ENCODE data around the gene TPST2.
A peak's percentile ranks its signal among the peaks of the same experiment; 100 is the strongest.
"Not testable (repeated sequence)": the region's sequence is repeated elsewhere in the genome, so short reads cannot be mapped to it uniquely, and the experiment has no call there.

The TPST2 gene

DNA sequence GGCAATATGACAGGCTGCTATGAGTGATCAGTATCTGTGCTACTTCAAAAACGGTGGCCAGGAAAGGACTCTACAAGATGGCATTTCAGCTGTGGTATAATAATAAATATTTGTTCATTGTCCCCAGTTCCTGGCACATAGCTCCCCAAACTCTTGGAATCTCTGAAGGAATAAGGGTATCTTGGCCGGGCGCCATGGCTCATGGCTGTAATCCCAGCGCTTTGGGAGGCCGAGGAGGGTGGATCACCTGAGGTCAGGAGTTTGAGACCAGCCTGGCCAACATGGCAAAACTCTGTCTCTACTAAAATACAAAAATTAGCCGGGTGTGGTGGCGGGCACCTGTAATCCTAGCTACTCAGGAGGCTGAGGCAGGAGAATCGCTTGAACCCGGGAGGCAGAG is 61.4 kb downstream of the TPST2 start:
- not testable (repeated sequence) for DNase-seq

DNA sequence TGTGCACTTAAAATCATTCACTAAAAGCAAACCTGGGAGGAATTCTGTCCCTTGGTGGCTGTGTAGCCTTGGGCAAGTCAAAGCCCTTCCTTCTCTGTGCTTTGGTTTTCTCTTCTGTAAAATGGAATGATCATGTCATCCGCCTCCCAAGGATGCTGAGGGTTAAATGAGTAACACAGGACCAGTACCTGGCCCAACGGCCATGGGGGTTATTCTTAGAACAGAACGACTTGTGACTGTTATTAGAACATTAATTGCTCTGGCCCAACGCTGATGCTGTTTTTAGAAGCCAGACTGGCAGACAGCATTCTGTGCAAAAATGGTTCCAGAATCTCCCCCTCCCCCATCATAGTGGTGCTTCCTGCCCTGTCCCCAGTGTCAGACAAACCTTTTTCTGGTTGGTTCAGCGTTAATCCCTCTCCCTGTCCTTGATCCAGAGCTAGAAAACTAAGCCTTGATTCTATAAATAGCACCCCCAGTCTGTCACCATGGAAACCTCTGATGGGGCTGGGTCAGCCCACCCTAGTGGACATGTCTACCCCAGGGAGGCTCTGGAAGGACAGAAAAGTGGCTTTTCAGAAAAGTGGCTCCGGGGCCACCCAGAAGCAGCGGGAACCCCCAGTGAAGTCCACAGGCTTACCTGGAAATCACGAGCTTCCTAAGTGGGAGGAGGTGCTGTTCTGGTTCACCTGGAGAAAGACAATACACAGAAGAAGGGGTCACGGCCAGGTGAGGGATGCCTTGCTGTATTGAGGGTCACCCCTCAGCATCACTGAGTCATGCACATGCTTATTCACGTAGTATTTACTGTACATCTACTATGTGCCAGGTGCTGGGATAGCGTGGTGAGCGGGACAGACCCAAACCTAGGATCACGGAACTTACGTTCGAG is 62.1 kb downstream of the TPST2 start:
- DNase-seq = no peak

DNA sequence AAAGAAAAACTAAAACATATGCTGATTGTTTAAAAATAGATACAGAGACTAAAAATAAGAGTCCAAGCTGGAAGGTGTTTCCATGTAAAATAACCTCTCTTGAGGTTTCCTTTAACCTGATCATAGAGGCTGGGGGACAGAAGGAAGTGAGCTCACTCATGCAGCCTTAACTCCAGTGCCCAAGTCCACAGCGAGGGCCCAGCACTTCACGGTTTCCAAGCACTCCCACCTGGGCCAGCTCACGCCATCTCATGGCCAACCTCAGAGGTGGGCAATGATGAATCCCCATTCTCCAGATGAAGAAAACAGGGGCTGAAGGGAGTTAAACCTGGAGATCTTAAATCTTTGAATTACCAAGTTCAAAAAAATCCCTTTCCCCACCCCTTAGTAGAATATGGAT is 62.8 kb downstream of the TPST2 start:
- no peak for DNase-seq

DNA sequence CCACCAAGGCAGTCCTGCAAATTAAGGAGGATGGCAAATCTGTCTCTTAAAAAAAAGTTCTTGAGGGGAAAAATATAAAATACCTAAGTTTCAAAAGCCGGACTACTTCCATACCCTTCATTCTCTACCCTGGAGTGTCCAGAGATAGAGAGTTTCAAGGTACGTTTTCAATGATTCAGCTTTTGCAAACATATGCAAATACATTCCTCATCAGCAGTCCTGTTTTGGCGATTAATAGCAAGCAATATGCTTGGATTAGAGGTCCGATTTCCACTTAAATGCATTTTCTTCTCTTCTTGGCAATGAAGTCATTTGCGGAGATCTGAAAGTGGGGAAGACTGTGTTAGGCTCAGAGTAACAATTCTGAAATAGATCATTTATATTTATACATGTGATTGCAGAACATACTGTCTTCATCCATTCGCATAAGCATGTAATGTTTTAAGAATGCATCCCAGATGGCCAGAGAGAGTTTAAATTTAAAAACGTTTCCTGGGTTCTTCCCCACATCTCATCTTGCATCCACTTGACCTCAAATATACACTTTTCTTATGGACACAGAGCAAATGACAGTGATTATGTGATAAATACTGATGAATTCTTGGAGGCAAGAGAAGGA is 63.9 kb downstream of the TPST2 start:
- no peak for DNase-seq

DNA sequence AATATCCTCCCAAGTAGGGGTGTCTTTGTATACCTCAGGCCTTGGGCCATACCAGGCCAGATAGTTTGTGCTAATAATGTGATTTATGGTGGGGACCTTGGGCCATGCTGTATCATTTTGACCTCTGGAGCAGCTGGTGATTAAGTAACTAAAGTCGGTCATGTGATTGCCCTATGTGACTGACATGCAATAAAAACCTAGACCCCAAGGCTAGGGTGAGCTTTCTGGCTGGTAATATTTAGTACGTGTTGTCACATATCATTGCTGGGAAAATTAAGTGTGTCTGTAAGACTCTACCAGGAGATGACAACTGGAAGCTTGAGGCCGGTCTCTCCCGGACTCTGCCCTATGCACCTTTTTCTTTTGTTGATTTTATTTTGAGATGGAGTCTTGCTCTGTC is 65.1 kb downstream of the TPST2 start:
- DNase-seq = no peak

DNA sequence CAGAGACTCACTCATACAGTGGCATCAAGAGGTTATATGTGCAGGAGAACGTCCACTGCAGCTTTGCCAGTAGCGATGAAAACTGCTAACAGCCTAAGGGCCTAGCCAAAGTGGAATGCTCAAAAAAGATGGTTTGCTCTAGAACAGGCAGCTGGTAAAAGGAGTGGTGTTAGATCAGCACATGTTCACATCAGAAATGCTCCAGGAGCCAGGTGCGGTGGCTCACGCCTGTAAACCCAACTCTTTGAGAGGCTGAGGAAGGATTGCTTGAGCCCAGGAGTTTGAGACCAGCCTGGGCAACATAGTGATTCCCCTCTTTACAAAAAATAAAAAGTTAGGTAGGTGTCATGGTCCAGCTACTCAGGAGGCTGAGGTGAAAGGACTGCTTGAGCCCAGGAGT is 67.3 kb downstream of the TPST2 start:
- no peak for DNase-seq

DNA sequence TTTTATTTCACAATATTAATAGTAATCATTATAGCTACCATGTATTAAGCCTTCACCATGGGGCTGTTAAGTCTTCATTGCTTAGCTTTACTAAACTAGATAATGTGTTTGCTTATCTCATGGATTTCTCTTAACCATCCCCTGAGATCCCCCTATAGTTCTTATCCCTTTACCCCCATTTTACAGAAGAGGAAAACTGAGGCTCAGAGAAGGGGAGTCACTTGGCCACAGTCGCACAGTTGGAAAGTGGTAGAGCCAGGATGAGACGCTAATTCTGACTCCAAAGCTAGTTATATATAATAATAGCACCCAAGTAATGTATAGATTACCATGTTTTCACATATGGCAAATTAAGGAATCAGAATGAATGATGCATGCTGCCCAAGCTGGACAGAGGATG is 67.9 kb downstream of the TPST2 start:
- no peak for DNase-seq

DNA sequence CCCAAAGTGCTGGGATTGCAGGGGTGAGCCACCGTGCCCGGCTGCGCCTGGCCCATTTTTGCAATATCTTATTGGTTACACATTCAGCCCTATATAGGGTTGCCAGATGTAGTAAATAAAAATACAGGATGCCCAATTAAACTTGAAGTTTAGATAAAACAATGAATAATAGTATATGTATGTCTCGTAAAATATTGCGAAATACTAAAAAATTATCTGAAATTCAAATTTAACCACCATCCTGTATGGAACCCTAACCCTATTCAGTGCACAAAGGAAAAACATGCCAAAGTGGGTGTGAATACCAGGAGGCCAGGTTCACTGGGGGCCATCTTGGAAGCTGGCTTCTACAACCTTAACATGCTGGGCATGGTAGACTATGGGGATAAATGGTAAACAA is 72.5 kb downstream of the TPST2 start:
- DNase-seq = no peak

DNA sequence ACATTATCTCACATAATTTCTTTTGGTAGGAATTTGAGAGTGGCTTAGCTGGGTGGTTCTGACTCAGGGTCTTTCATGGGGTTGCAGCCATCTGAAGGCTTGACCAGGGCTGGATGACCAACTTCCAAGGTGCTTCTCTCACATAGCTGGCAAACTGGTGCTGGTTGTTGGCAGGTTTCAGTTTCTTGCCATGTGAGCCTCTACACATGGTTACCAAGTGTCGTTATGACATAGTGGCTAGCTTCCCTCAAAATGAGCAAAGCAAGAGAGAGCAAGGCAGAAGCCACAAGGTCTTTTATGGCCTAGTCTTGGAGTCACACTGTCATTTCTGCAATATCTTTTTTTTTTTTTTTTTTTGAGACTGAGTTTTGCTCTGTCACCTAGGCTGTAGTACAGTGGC is 73.4 kb downstream of the TPST2 start:
- no peak for DNase-seq

DNA sequence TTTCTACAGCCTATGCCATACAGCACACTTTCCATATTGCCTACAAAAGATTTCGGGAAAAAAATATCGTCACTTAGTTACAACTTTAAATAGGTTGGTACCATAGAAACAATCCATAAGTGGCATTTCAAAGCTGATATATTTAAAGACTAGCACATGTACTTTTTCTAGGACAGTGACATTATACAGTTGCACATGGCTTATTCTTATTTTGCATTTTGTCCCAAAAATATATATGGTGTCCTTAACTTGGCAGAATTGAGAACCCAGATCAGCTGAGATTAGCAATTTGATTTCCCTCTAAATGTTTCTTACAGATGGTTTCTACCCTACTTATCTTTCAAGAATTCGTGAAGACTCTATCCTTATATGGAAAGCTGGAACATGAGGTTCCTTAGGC is 74.0 kb downstream of the TPST2 start:
- no peak for DNase-seq

DNA sequence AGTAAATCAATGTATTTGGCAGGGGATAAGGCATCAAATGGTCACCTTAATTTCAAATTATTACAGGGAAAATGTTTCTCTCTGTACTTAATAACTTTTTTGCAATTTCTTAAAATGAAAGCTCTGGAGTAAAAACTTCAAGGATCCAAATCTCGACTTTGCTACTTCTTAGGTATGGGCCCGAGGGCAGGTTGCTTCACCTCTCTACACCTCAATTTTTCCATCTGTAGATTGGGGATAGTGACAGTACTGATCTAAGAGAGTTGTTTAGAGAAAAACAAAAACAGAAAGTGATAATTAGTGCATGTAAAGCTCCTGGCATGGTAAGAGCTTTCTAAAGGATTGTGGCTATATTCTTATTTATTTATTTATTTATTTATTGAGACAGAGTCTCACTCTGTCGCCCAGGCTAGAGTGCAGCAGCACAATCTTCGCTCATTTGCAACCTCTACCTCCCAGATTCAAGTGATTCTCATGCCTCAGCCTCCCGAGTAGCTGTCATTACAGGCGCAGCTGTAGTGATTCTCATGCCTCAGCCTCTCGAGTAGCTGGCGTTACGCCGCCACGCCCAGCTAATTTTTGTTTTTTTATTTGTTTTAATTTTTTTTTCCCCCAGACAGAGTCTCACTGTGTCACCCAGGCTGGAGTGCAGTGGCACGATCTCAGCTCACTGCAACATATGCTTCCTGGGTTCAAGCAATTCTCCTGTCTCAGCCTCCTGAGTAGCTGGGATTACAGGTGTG is 75.3 kb downstream of the TPST2 start:
- DNase-seq = no peak

DNA sequence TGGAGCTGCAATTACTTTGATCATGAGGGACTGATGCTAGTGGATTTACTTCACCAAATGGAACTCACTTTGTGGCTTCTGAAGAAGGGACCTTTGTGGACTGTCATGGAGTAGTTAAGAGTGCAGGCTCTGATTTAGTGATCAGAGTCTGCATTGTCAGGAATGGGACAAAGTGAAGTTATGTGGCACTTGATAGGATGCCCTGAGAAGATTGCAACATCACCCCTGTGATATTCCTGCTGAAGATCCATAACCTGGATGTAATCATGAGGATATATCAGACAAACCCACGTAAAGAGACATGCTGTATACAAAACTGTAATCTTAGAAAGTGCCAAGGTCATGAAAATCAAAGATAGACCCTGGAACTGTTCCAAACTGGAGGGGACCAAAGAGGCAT is 76.1 kb downstream of the TPST2 start:
- DNase-seq = no peak

DNA sequence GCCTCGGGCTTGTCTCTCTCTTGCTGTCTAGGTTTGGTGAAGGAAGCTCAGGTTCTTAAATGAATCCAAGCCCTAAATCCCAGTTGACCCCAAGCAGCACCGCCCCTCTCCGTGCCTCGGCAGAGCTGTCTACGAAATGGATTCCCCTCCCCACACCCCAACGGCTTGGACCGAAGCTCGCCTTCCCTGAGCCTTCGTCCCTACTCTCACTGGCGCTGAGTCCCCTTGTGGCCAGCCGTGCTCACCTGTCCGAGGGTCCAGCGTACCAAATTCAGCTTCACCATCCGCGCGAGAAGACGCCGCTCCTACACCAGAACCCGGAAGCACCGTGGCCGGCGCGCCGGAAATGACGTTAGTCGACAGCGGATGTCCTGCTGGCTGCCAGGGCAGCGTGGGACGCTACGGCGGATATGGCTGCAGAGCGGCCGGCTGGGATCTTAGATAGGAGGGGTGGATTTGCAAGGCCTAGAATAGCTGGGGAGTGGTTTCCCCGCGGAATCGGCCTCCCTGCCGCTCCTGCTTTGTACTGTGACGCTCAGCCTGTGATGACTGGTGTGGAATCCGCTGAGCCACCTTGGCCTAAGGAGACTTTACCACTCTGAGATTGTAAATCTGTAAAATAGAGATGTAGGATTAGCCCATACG is 77.7 kb downstream of the TPST2 start, which contains the start of gene TFIP11:
Gene TFIP11 (minus strand): TSS at position 325 of the 645 bp plus-strand sequence. CDS start 2,201 bp downstream, outside the sequence.
- DNase-seq = peak; percentile 64 to 74

DNA sequence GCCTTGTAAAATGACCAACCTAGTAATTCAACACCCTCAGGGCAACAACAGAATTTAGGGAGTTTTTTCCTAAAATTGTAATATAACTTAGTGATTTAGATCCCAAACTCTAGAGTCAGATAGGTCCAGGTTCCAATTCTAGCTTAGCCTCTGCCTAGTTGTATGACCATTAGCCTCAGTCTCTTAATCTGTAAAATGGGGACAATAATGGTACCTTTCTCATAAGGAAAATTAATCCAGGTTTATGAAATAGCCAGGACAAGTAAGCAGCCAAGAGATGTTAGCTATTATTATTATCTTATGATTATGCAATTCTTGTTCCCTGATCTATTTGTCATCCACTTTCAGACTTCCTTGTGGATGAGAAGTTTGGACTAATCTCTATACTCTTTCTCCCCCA is 81.8 kb downstream of the TPST2 start:
- no peak for DNase-seq

DNA sequence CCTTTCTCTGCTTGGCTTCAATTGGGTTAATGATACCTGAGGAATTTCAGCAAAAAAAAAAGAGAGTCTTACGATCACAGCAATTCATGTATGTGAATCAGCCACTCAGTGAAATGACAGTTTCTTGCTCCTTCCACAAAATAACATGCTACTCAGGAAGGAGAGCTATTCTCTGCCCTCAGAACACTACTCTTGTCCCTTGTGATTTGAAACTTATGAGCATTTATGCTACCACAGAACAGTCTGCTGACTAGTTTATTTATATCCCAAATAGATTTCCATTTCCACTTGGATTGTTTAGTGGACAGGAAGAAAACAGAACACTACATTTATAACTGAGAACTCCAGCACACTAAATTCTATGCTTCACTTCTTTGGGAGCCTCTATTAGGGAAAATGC is 86.2 kb downstream of the TPST2 start:
- DNase-seq = no peak

DNA sequence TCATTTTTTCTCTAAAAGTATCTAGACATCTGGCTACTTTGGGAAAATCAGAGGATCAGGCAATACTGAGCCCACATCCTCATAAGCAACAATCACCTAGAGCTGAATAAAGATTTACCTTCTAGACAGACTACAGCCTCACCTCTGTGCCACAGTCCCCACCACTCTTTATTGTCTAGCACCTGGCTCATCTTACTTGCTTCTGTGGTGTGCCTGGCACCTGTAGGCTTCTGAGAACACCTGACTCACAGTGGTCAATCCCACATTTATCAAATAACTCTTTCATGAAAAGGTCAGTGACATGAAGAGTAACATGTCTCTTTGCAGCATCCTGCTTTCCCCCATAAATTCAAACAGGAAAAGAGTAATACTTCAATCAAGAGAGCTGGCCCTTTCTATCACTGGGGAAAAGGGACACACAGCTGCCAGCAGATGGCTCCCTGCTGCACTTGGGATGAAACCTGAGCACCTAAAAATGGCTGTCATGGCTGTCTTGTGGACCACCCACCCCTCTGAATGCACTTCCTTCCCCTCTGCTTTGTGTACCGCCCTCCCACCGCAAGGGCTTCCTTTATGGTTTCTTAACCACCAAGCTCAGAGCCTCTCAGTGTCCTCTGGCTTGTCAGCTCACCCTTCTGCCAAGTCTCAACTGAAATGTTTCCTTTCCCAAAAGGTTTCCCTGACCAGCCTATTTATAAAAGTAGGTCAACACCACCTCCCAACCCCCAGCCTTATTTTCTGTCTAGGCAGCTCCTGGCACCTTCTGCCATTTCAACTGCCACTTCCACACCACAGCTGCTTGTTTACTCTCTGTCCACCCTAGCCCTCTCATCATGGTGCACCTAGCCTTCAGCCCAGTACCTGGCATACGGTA is 87.0 kb downstream of the TPST2 start:
- peak; percentile 78 to 84 for DNase-seq

DNA sequence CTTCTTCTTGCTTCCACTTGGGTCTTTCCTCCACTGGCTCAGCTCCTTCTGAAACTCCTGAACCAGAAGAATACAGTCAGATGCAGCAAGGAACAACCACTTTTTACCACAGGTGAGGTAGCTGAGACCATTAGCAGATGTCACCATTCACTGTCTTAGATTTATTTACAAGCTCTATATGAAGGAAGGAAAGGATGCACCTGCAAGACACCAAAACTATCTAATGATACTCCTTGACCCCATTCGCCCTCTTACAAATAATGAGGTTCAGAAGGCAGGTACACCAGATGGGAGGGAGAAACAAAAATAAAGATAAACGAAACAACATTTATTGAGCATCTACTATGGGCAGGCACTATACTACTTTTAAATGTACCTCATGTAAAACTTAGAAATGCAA is 87.9 kb downstream of the TPST2 start:
- DNase-seq = no peak

DNA sequence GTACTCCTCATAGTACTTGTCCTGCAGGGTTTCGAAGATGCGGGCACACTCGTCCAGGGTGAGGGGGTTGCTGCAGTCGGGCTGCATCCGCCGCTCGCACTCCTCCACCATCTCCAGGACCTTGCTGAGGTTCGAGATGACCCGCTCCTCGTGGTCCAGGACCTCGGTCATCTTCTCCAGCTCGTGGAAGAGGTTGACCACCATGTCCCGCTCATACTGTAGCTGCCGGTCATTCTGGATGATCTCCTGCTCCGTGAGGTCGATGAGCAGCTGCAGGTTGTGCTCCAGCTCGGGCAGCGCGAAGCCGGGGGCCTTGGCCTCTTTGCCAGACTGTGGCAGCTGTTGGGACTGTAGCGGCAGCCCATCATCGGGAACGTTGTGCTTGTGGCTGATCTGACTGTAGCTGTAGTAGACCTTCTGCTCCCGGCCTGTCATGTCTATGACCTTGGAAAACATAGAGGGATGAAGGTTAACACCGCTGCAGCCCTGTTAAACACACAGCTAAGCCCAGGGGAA is 90.7 kb downstream of the TPST2 start:
- no peak for DNase-seq

DNA sequence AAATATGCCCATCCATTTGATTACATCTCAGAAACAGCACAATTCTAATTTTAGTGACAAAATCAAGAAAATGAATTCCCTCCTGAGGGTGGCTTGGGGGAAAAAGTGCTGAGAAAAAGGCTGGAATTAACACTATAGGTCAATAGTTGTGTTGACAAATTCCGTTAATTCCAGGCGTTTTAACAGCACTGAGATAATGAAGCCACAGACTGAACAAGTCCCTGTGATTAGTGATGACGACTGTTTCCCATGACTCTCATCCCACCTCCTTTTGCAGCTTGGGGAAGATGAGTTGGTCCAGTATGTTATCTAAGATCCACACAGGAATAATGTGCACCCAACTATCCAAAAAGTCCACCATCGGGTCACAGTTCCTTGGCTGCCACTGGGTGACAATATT is 93.5 kb downstream of the TPST2 start:
- no peak for DNase-seq

DNA sequence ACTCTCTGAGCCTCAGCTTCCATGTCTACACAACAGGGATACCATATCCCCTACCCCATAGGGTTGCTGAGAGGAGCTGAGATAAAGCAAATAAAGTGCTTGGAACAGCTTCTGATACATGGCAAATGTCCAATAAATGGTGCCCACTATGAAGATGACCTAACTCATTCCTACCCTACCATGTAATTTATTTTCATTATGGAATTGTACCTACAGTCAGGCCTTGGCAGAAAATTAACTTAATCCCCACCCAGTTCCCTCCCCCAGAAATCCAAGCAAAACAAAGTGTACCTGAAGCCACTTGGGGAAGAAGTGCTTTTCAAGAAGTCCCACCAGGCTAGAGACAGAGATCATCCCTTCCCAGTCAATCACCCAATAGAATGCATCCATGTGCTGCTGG is 95.4 kb downstream of the TPST2 start:
- no peak for DNase-seq

DNA sequence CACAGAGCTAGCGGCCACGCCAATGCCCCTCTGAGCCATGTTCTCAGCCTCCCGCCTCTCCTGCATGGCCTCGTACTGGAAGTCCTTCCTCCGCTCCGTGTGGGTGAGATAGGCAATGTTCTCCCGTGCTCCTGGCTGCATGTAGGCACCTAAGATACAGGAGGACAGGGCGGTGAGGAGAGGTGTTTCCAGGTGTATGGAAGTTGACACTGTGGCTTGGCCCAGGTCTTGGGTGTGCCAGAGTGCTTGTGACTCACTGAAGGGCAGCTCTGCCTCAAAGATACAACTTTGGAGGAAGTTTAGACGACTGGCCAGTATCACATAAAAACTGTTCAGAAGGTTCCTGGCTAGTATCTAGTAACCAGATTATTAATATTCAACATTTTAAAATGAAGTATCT is 97.7 kb downstream of the TPST2 start:
- no peak for DNase-seq

DNA sequence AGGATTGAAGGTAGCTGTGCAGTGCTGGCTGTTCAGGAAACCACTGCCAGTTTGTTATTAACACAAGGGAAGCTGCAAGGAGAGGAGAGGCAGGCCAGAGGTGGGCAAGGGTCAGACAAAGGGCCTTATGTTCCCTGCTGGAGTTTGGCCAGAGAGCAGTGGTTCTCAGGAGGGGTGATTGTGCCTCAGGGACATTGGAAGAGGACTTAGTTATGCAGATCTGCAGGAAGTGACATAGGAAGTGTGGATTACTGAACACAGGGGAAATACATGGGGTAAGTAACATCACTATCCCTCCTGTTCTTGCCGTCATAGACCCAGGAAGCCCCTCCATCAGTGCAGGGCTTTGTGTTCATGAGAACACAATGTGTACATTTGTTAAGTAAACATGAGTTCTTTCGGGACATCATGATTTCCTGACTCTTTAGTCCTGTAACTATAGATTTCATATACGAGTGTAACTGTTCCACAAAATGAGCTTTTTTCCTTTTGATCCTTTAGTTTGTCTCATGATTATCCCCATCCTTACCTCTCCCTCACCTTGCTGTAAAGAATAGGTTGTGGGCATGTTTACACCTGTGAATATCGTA is 100.4 kb downstream of the TPST2 start:
- DNase-seq = no peak
